Activated CD4-positive, alpha-beta T cell treated with anti-CD3 and anti-CD28 coated beads, Interleukin-2, amount 10 ng/mL, durations not matched to agents 7 days and 5 days (primary cell): ENCODE results near the gene C3orf22. TPM values are rescaled to one million over a fixed set of nuclear protein-coding genes. Genes with fewer than 3 reads are reported as not detected.

Experiments used
- CTCF ChIA-PET: fragments of 350-600 bp; sonication (Branson Sonifier 250); formaldehyde crosslinking; loops from one replicate; lab custom pipeline; 2021; ENCODE audit warnings: antibody characterized with exemption; lab: Charles Lee
- POLR2A ChIA-PET: fragments of 350-600 bp; sonication (Branson Sonifier 250); formaldehyde crosslinking; loops from one replicate; lab custom pipeline; 2021; ENCODE audit warnings: antibody characterized with exemption; lab: Charles Lee
- DNase-seq: peaks from one replicate; pipeline ENCODE4 v3.0.0-alpha.2; 2020
- H3K27ac Mint-ChIP-seq: one replicate; pipeline ENCODE4 v1.8.0; 2021; ENCODE audit warnings: mild to moderate bottlenecking, moderate library complexity, mixed read lengths
- H3K27me3 Mint-ChIP-seq: one replicate; pipeline ENCODE4 v1.8.0; 2021; ENCODE audit warnings: mixed read lengths
- H3K36me3 Mint-ChIP-seq: one replicate; pipeline ENCODE4 v1.8.0; 2021; ENCODE audit warnings: low read depth, mixed read lengths
- H3K4me1 Mint-ChIP-seq: one replicate; pipeline ENCODE4 v1.8.0; 2021; ENCODE audit warnings: mixed read lengths
- H3K4me3 Mint-ChIP-seq: one replicate; pipeline ENCODE4 v1.8.0; 2021; ENCODE audit warnings: mild to moderate bottlenecking, moderate library complexity, mixed read lengths
- H3K9me3 Mint-ChIP-seq: one replicate; pipeline ENCODE4 v1.8.0; 2021; ENCODE audit warnings: mixed read lengths
- total RNA-seq, 2 experiments: library from RNA; stranded (reverse); gene quantifications; one replicate each; pipeline ENCODE4 v1.2.3, GENCODE V29; 2021

C3orf22 gene
- total RNA-seq, 2 experiments from 2014 or later: not detected

DNA sequence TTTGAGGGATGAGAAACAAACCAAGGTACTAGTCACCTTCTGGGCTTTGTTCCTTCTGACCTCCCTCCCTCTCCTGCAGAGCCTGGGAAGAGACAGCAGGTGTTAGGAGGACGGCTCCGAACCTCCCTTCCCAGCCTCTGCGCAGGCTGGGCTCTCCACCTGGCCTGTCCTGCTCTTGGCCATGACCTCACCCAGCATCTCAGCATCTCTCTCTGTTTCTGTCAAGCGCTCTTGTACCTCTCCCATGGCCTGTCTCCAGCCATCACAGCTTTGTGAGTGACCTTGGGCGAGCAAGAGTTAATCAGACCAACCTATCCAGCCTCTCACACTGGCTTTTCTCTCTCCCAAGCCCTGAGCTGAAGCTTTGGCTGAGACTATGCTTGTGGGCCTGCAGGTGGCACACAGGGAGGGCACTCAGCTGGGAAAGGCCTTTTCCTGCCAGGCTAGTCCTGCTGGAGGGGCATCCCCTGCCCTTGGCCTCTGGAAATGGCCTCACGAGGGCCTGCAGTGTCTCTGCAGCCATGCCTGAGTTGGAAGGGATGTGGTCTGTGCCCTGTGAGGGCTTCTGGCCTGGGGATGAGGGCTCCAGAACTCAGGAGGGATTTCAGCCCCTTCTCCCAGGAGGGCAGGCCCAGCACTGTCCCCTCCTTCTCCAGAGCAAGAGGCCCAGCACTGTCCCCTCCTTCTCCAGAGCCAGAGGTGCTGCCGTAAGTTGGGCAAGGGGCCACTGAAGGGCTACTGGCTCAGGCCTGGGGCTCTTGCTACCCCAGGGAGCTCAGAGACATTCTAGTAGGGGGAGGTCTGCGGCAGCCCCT is 32.7 kb downstream of the C3orf22 start:
- H3K4me1 Mint-ChIP-seq: peaks cover 4% of the 10 kb centered on the region
- DNase-seq: no peak
- peaks cover 19% of the 10 kb centered on the region for H3K27me3 Mint-ChIP-seq
- no peaks in the 10 kb centered on the region for H3K36me3 Mint-ChIP-seq
- CTCF ChIA-PET: interaction anchor here (0.9 to 1.4 kb wide), 2 partner anchors 9 to 17 kb away, joined by 3 read pairs; no protein-coding TSS in a partner anchor
- H3K4me3 Mint-ChIP-seq: no peak overlapping the region
- POLR2A ChIA-PET: no interaction called here
- H3K9me3 Mint-ChIP-seq: no peaks in the 10 kb centered on the region
- no peak overlapping the region for H3K27ac Mint-ChIP-seq

DNA sequence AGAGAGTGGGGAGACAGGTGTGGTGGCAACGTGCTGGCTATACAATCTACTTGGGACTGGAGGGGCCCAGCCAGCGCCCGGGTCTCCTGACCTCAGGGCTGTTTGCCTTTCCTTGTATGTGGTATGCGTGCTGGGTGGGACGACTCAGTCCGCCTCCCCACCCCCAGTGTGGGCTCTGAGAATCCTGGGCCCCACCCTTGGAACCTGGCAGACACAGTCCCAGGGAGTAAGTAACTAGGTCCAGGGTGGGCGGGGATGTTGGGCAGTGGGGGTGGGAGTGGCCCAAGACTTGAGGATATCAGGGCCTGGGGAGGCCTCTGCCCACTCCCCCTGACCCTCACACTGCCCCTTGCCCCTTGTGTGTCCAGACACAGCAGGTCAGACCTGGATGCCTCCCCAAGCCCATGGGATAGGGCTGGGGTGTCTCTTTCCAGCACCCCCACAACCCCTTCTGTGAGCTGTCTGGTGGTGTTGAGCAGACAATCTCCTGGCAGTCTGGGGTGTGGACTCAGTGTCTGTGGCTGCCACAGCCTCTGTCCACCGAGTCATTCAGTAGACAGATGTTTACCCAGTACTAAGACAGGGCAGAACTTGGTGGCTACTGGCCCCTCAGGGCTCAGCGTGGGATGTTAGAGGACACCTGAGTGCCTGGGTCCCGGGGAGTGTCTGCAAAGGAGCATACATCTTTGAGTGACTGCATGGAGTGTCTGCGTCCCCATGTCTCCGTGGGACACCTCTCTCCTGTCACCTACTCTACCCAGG is 33.5 kb downstream of the C3orf22 start:
- Mint-ChIP-seq H3K9me3 (no peaks in the 10 kb centered on the region), H3K36me3 (no peaks in the 10 kb centered on the region), H3K4me1 (peaks cover under 1% of the 10 kb centered on the region), H3K4me3 (no peak overlapping the region), H3K27me3 (peaks cover 19% of the 10 kb centered on the region), H3K27ac (no peak overlapping the region)
- no peak for DNase-seq
- POLR2A ChIA-PET: no interaction called here
- CTCF ChIA-PET: no interaction called here

DNA sequence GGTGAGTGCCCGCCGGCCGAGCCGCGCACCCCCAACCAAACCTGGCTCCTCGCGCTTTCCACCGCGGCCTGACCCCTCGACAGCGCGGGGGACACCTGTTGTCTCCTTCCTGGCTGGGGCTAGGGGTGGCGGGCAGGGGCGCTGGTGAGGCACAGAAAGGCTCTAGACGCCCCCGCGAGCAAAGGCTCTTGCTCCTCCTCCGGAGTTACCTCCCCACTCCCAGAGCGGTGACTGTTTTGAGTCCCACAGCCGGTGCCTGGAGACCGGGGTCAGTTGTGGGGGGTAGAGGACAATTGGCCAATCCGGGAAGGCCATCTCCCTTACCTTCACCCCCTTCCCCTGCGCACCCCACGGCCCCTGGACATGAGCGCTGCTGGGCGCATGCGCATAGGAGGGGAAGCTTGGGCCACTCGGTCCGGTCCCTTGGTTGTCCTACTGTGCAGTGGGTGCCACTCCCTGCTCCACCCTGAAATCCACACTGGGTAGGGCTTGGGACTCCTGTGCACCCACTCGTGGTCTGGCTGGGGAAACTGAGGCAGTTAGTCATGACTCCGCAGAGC is 34.2 kb downstream of the C3orf22 start:
- no peak for DNase-seq
- Mint-ChIP-seq H3K9me3 (no peaks in the 10 kb centered on the region), H3K4me1 (no peaks in the 10 kb centered on the region), H3K36me3 (no peaks in the 10 kb centered on the region), H3K4me3 (no peak overlapping the region), H3K27ac (no peak overlapping the region), H3K27me3 (peaks cover 19% of the 10 kb centered on the region)
- POLR2A ChIA-PET: no interaction called here
- CTCF ChIA-PET: no interaction called here

DNA sequence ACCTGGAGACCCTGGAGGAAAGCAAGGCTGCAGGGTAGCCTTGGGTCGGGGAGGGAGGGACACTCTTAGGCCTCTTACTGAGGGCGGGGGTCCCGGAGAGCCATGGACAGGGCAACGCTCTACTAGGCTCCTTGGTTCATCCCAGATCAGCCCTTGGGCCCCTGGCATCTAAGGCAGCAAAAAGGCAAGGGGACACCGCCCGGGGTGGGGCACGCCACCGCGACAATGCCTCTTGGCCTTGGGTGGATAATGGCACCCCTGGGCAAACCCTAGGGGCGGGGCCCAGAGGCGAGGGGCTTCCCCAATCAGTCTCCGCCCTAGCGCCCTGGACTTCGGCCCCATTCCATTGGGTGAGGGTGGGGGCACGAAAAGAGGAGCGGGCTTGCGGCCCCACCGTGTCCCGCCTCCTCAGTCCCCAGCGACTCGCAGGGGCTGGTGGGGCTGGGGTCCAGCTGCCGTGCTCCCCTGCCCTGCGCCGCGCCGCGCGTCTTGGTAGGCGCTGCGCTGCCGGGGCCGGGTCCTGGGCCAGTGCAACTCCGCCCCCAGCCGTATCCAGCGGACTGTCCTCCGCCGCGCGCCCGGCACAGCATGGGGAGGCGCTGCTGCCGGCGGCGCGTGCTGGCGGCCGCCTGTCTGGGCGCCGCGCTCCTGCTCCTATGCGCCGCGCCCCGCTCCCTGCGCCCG is 34.8 kb downstream of the C3orf22 start, which contains the start of gene CHST13:
Gene CHST13 (plus strand): TSS at position 411 of the 684 bp plus-strand sequence. CDS start 178 bp downstream, at position 589.
- Mint-ChIP-seq H3K4me3 (no peak within 1 kb of the TSS), H3K4me1 (no peaks in the 10 kb centered on the region), H3K36me3 (no peaks in the 10 kb centered on the region), H3K27ac (peak within 1 kb of the TSS; percentile 57), H3K27me3 (peaks cover 19% of the 10 kb centered on the region), H3K9me3 (no peaks in the 10 kb centered on the region)
- ChIA-PET CTCF (interaction anchor here (1.5 kb wide), 1 partner anchor 28 kb away, joined by 3 read pairs; no protein-coding TSS in a partner anchor), POLR2A (no interaction called here)
- DNase-seq: no peak

DNA sequence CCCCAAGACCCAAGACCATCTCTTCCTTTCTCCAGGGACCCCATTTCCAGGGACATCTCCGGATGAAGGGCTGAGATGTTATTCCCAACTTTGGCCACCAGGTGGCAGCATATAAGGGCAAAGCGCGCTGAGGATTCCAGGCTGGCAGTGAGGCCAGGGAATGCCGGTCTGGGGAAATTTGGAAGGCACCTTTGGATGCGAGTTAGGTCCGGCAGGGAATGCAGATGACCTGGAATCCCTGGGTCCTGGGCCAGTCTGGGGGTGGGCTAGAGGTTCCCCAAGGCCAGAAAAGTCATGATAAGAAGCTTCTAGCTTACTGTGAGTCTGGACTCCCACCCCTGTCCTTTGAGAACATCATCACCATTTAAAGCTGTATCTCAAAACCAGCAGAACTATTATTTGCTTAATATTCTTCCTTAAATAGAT is 36.4 kb downstream of the C3orf22 start:
- Mint-ChIP-seq H3K27ac (no peak overlapping the region), H3K4me1 (no peaks in the 10 kb centered on the region), H3K9me3 (no peaks in the 10 kb centered on the region), H3K36me3 (no peaks in the 10 kb centered on the region), H3K4me3 (no peak overlapping the region), H3K27me3 (peaks cover 19% of the 10 kb centered on the region)
- peak; percentile 45 for DNase-seq
- POLR2A ChIA-PET: no interaction called here
- CTCF ChIA-PET: interaction anchor here (1.0 to 1.5 kb wide), 2 partner anchors 13 to 29 kb away, joined by 3 read pairs; no protein-coding TSS in a partner anchor

DNA sequence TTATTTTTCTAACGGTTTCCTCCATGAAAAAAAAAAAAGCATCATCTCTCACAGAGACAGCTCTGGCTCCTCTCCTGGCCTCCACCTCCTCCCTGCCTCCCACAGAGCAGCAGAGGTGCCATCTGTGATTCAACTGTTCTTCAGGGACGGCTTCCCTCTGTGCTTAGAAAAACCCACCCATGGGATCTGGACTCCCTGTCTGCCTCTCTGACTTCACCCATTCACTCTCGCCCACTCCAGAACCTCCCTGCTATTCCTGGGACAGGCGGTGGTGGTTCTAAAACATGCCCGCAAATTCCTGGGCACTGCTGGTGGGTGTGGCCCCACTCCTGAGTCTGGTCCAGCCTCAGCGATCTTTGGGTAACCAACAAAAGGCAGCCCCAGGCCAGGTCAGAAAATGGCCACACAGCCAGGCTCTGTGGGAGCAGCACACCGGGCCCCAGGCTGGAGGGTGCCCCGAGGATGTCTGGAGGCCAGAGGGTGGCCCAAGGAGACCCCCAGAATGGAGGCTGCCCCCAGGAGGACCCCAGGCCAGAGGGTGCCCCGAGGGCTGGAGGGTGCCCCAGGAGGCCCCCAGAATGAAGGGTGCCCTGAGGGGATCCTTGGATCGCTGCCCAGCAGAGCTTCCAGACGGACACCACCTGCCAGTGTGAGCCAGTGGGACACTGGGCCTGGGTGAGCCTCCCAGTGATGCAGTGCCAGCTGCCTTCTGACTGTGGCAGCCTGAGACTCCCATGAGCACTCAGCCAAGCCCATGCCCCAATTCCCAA is 37.4 kb downstream of the C3orf22 start:
- Mint-ChIP-seq H3K4me3 (no peak overlapping the region), H3K9me3 (no peaks in the 10 kb centered on the region), H3K36me3 (no peaks in the 10 kb centered on the region), H3K27me3 (peaks cover 19% of the 10 kb centered on the region), H3K4me1 (no peaks in the 10 kb centered on the region), H3K27ac (no peak overlapping the region)
- ChIA-PET POLR2A (no interaction called here), CTCF (interaction anchor here (0.7 kb wide), 1 partner anchor 168 kb away, joined by 3 read pairs; no protein-coding TSS in a partner anchor)
- no peak for DNase-seq

DNA sequence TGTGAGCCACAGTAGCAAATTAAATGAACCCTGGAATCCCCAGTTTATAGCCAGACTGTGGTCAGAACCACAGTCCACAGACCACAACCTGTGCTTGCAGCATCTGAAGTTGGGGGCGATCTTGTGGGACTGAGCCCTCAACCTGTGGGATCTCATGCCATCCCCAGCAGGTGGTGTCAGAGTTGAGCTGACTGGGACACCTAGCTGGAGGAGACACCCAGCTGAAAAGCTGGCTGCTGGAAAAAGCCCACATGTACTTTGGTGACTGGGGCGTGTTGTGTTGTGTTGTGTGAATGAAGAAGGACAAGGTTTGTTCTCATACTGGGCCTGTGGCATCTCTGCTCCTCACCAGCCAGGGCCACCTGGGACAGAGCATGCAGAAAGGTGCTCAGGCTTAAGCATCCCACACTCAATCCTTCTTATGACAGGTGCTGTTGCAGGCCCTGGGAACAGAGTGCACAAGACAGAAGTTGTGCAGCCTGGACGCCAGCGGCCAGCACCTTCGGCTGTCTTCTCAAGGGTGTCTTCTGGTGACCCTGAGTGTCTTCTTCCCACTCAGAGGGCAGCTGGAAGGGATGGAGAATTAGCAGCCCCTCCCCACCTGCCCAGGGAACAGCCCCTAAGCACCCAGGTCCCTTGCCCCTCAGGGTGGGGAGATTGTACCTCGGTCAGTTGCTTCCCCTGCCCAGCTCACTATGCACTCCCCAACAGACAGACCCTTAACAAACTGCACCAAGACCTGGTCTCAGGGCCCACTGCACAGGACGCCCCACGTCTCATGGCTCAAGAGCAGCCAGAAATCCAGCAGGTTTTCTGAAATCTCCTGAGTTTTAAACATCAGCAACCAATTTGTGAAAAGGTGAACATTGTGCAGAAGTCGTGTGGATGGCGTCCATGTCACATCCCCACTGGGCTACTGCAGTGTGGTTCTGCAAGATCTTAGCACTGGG is 39.0 kb downstream of the C3orf22 start:
- Mint-ChIP-seq H3K27ac (no peak overlapping the region), H3K36me3 (no peaks in the 10 kb centered on the region), H3K4me1 (no peaks in the 10 kb centered on the region), H3K9me3 (no peaks in the 10 kb centered on the region), H3K4me3 (no peak overlapping the region), H3K27me3 (peaks cover 16% of the 10 kb centered on the region)
- no peak for DNase-seq
- CTCF ChIA-PET: no interaction called here
- POLR2A ChIA-PET: interaction anchor here (0.6 kb wide), 1 partner anchor 434 kb away, joined by 3 read pairs; no protein-coding TSS in a partner anchor

DNA sequence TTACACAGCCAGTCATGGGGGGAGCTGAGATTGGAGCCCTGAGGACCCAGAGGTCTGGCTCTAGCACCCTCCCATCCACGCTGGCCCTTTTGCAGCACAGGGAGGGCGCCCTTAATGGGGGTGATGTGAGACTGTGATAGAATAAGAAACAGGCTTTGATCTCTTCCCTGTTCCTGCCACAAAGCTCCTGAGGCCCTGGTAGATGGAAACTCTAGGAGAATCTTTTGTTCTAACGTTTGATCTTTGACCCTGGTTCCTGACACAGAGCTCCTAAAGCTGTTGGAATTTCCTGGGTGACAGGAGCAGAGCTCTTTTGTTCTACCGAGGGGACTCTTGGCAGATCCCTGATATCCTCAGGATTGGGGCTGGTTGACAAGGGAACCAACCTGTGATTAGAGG is 40.0 kb downstream of the C3orf22 start:
- Mint-ChIP-seq H3K36me3 (no peaks in the 10 kb centered on the region), H3K9me3 (no peaks in the 10 kb centered on the region), H3K27ac (no peak overlapping the region), H3K4me3 (no peak overlapping the region), H3K4me1 (no peaks in the 10 kb centered on the region), H3K27me3 (peaks cover 15% of the 10 kb centered on the region)
- ChIA-PET CTCF (interaction anchor here (0.6 kb wide), 1 partner anchor 181 kb away, joined by 3 read pairs; no protein-coding TSS in a partner anchor), POLR2A (no interaction called here)
- DNase-seq: no peak

DNA sequence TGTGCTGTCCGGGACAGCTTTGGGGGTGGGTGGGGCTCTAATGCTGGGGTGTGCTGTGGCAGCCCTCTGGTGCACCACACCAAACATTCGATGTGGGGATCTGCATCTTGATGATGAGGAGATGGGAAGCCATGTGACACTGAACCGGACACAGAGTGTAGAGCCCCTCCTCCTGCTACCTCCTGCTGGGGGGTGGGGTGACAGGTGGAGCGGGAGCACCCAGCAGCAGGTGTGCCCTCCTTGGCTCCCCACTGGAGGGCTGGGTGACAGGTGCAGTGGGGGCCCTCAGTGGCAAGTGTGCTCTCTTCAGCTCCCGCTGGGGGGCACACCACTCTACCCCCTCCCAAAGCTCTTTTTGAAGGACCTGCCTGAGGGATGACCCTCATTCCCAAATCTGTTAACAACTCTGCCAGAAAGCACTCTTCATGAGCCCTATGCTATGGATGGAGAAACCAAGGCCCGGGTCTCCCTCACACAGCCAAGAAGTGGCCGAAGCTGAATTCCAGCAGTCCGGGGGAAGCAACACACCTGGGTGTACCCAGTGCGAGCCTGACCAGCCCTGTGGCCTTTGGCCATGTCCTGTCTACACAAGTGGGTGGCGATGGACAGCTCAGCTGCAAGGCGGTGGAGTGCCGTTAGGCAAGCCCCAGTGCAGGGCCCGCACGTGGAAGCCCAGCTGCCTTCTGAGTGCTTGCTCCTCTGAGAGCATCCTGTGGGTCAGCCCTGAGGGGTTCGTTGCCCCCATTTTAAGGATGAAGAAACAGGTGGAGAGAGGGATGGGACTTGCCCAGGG is 40.5 kb downstream of the C3orf22 start:
- no peak for DNase-seq
- H3K9me3 Mint-ChIP-seq: no peaks in the 10 kb centered on the region
- H3K27ac Mint-ChIP-seq: no peak overlapping the region
- ChIA-PET CTCF (interaction anchor here (0.6 kb wide), 1 partner anchor 181 kb away, joined by 3 read pairs; no protein-coding TSS in a partner anchor), POLR2A (no interaction called here)
- no peak overlapping the region for H3K4me3 Mint-ChIP-seq
- H3K4me1 Mint-ChIP-seq: no peaks in the 10 kb centered on the region
- H3K36me3 Mint-ChIP-seq: no peaks in the 10 kb centered on the region
- H3K27me3 Mint-ChIP-seq: peaks cover 9% of the 10 kb centered on the region

DNA sequence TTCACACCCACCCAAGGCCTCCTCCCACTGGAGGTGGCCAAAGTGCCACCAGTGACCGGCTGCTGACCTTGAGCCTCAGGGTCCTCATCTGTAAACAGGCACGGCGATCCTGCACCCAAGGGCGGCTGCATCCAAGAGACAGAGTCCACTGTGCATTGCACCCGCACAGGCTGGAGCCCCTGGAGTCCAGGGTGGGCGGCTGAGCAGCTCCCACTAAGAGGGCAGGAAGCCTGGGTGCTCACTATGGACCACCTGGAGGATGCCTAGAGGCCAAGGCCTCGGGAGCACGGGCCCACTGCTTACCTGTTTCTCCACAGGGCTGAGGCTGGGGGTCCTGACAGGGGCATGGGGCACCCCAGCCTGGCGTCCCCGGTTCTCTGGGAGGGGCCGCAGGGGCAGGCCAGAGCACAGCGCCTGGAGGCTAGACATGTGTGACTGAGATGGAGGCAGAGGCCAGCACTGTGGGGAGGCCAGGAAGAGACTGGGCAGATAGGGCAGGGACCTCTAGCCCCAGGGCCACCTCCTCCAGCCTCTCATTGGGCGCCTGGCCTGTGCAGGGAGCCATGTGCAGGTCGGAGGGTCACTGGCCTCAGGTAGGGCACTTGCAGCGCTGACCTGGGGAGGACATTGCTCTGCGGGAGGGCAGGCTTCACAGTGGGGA is 41.3 kb downstream of the C3orf22 start, which contains the start of gene UROC1:
Gene UROC1 (minus strand): TSS at position 483 of the 661 bp plus-strand sequence. CDS start 54 bp downstream, at position 429.
- H3K4me1 Mint-ChIP-seq: no peaks in the 10 kb centered on the region
- no peak within 1 kb of the TSS for H3K4me3 Mint-ChIP-seq
- peaks cover 1% of the 10 kb centered on the region for H3K27me3 Mint-ChIP-seq
- no peak within 1 kb of the TSS for H3K27ac Mint-ChIP-seq
- ChIA-PET POLR2A (no interaction called here), CTCF (no interaction called here)
- H3K36me3 Mint-ChIP-seq: no peaks in the 10 kb centered on the region
- H3K9me3 Mint-ChIP-seq: no peaks in the 10 kb centered on the region
- DNase-seq: no peak
